Measurements from ENCODE around the gene ABL2.

DNA sequence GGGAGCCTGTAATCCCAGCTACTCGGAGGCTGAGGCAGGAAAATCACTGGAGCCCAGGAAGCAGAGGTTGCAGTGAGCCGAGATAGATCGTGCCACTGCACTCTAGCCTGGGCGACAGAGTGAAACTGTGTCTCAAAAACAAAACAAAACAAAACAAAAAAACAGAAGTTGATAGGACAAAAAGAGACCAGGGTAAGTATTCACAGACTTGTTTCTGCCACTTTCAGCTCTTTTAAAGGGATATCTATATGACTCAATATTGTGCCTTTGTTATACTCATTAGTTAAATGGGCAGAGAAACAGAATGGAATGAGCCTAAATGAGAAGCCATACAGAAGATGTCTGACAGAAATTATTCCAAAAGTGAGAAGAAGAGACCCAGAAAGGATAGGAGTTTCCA, 23.1 kb upstream of the ABL2 start:
- TF ChIP-seq, protein P1, sequence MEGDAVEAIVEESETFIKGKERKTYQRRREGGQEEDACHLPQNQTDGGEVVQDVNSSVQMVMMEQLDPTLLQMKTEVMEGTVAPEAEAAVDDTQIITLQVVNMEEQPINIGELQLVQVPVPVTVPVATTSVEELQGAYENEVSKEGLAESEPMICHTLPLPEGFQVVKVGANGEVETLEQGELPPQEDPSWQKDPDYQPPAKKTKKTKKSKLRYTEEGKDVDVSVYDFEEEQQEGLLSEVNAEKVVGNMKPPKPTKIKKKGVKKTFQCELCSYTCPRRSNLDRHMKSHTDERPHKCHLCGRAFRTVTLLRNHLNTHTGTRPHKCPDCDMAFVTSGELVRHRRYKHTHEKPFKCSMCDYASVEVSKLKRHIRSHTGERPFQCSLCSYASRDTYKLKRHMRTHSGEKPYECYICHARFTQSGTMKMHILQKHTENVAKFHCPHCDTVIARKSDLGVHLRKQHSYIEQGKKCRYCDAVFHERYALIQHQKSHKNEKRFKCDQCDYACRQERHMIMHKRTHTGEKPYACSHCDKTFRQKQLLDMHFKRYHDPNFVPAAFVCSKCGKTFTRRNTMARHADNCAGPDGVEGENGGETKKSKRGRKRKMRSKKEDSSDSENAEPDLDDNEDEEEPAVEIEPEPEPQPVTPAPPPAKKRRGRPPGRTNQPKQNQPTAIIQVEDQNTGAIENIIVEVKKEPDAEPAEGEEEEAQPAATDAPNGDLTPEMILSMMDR (IDR thresholded peaks at IDR 0.05 in 4 of 5, conservative IDR thresholded peaks at IDR 0.05 in 1 of 5): no peak
- TF ChIP-seq POLR2A (IDR thresholded peaks at IDR 0.05): no peak
